Smooth muscle cell (in vitro differentiated cells): ENCODE data around the gene BRIX1. TPM values are rescaled to one million over a fixed set of nuclear protein-coding genes. Genes with fewer than 3 reads are reported as not detected.

Source experiments
- DNase-seq: peaks from one replicate; lab custom pipeline; 2025; ENCODE audit not compliant: unreplicated experiment; lab: John Stamatoyannopoulos, UW
- H2AFZ ChIP-seq: fragments of 200-600 bp; sonication (generic); 2 replicates; pipeline ENCODE4 v1.6.0; 2016; ENCODE audit warnings: antibody characterized with exemption, low read depth, mild to moderate bottlenecking
- H3F3A ChIP-seq: fragments of 200-600 bp; sonication (generic); 2 replicates; pipeline ENCODE4 v1.6.0; 2017; ENCODE audit warnings: antibody characterized with exemption, low read depth
- H3K27ac ChIP-seq: fragments of 200-600 bp; sonication (generic); 2 replicates; pipeline ENCODE4 v1.5.1; 2016; ENCODE audit warnings: low read depth, mild to moderate bottlenecking
- H3K27me3 ChIP-seq: fragments of 200-600 bp; sonication (generic); 2 replicates; pipeline ENCODE4 v1.6.1; 2016; ENCODE audit warnings: low read depth, mild to moderate bottlenecking
- H3K36me3 ChIP-seq: fragments of 200-600 bp; sonication (generic); 2 replicates; pipeline ENCODE4 v1.5.1; 2016; ENCODE audit warnings: low read depth
- H3K4me1 ChIP-seq: fragments of 200-600 bp; sonication (generic); 2 replicates; pipeline ENCODE4 v1.5.1; 2016; ENCODE audit warnings: low read depth
- H3K4me2 ChIP-seq: fragments of 200-600 bp; sonication (generic); 2 replicates; pipeline ENCODE4 v1.6.0; 2016; ENCODE audit warnings: mild to moderate bottlenecking
- H3K4me3 ChIP-seq: fragments of 200-600 bp; sonication (generic); 2 replicates; pipeline ENCODE4 v1.5.1; 2016; ENCODE audit warnings: mild to moderate bottlenecking
- H3K79me2 ChIP-seq: fragments of 200-600 bp; sonication (generic); 2 replicates; pipeline ENCODE4 v1.6.0; 2016; ENCODE audit warnings: low read depth, mild to moderate bottlenecking
- H3K9ac ChIP-seq: fragments of 200-600 bp; sonication (generic); 2 replicates; pipeline ENCODE4 v1.6.0; 2016; ENCODE audit warnings: low read depth
- H3K9me3 ChIP-seq: fragments of 200-600 bp; sonication (generic); replicated peaks from 2 replicates; pipeline ENCODE4 v1.5.1; 2016; ENCODE audit warnings: low read depth
- H4K20me1 ChIP-seq: fragments of 200-600 bp; sonication (generic); 2 replicates; pipeline ENCODE4 v1.6.0; 2016; ENCODE audit warnings: low read depth
- CTCF ChIP-seq: fragments of 200-600 bp; sonication (generic); IDR thresholded peaks from 2 replicates; pipeline ENCODE4 v1.5.1; 2017; ENCODE audit warnings: borderline replicate concordance, mild to moderate bottlenecking, antibody characterized with exemption; ENCODE audit not compliant: insufficient read depth, poor library complexity, severe bottlenecking
- WGBS: methylation state at CpG from one replicate; pipeline ENCODE4 v1.1.7; 2016; ENCODE audit warnings: low lambda C conversion rate; 5-methylcytosine and 5-hydroxymethylcytosine counted together
- polyA plus RNA-seq: library from polyadenylated mRNA; unstranded; fragments of >200 nt; fragmentation: Nextera tagmentation; extraction: Ambion mirVana; gene quantifications from 2 replicates; pipeline ENCODE4 v1.2.1, GENCODE V29; 2016
- total RNA-seq: library from RNA; depleted of rRNA; stranded (reverse); fragments of >200 nt; gene quantifications from 2 replicates; pipeline ENCODE4 v1.2.3, GENCODE V29; 2014

Gene BRIX1
- total and polyA plus RNA-seq, 2 experiments from 2014 or later: 34.8 to 39.6 TPM

GRCh38 chr5:34898258-34898895 lies 17.1 kb upstream of the BRIX1 start:
- no peaks in the 10 kb centered on the region for H3K9me3 ChIP-seq
- H3K79me2 ChIP-seq: no peaks in the 10 kb centered on the region
- no peaks in the 10 kb centered on the region for H4K20me1 ChIP-seq
- H3K4me1 ChIP-seq: no peaks in the 10 kb centered on the region
- peak; percentile 90 for TF ChIP-seq CTCF
- WGBS: 0% methylated on average over 3 of the region's 3 CpGs
- H3F3A ChIP-seq: no peaks in the 10 kb centered on the region
- peak overlapping the region; percentile 58 for H3K4me2 ChIP-seq
- H3K9ac ChIP-seq: no peak overlapping the region
- H3K36me3 ChIP-seq: no peaks in the 10 kb centered on the region
- no peaks in the 10 kb centered on the region for H3K27me3 ChIP-seq
- H3K4me3 ChIP-seq: no peak overlapping the region
- H3K27ac ChIP-seq: peak overlapping the region; percentile 6
- H2AFZ ChIP-seq: no peak overlapping the region
- peak; percentile 2 for DNase-seq

GRCh38 chr5:34899066-34899465 lies 16.4 kb upstream of the BRIX1 start:
- H4K20me1 ChIP-seq: no peaks in the 10 kb centered on the region
- TF ChIP-seq CTCF: no peak
- H3K27me3 ChIP-seq: no peaks in the 10 kb centered on the region
- H3K36me3 ChIP-seq: no peaks in the 10 kb centered on the region
- 80% methylated on average over 2 of the region's 2 CpGs for WGBS
- no peak overlapping the region for H3K9ac ChIP-seq
- no peaks in the 10 kb centered on the region for H3F3A ChIP-seq
- H3K27ac ChIP-seq: peak overlapping the region; percentile 6
- no peak overlapping the region for H2AFZ ChIP-seq
- no peak overlapping the region for H3K4me3 ChIP-seq
- DNase-seq: no peak
- H3K4me1 ChIP-seq: no peaks in the 10 kb centered on the region
- H3K9me3 ChIP-seq: no peaks in the 10 kb centered on the region
- no peaks in the 10 kb centered on the region for H3K79me2 ChIP-seq
- no peak overlapping the region for H3K4me2 ChIP-seq

- no peak overlapping the region for H3K4me3 ChIP-seq
- no peak for TF ChIP-seq CTCF
- no peak overlapping the region for H3K27ac ChIP-seq
- no peaks in the 10 kb centered on the region for H3K36me3 ChIP-seq
- WGBS: 93% methylated on average over 6 of the region's 6 CpGs
- no peak overlapping the region for H2AFZ ChIP-seq
- no peaks in the 10 kb centered on the region for H3K4me1 ChIP-seq
- H3K79me2 ChIP-seq: no peaks in the 10 kb centered on the region
- no peaks in the 10 kb centered on the region for H4K20me1 ChIP-seq
- DNase-seq: no peak
- no peak overlapping the region for H3K4me2 ChIP-seq
- H3K9me3 ChIP-seq: no peaks in the 10 kb centered on the region
- no peak overlapping the region for H3K9ac ChIP-seq
- H3F3A ChIP-seq: no peaks in the 10 kb centered on the region
- no peaks in the 10 kb centered on the region for H3K27me3 ChIP-seq
Observed at GRCh38 chr5:34900652-34901051, 14.9 kb upstream of the BRIX1 start.

DNA sequence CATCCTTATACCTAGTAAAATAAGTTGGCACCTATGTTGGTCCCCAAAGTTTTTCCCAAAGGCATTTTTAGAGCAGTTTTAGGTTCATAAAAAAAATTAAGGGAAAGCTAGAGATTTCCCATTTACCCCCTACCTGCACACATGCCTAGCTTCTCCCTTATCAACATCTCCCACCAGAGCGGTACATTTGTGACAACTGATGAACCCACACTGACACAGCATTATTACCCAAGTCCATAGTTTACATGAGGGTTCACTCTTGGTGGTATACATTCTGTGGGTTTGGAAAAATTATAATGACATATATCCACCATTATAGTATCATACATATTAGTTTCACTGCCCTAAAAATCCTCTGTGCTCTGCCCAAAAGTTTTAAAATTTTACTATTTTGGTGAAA lies 12.3 kb upstream of the BRIX1 start:
- no peak overlapping the region for H3K9ac ChIP-seq
- no peaks in the 10 kb centered on the region for H3K36me3 ChIP-seq
- H3K4me1 ChIP-seq: no peaks in the 10 kb centered on the region
- no peak overlapping the region for H3K4me2 ChIP-seq
- H2AFZ ChIP-seq: no peak overlapping the region
- H3K79me2 ChIP-seq: no peaks in the 10 kb centered on the region
- H3K27me3 ChIP-seq: no peaks in the 10 kb centered on the region
- no peaks in the 10 kb centered on the region for H4K20me1 ChIP-seq
- no peak for TF ChIP-seq CTCF
- no peak for DNase-seq
- no peak overlapping the region for H3K27ac ChIP-seq
- 96% methylated on average over 1 of the region's 1 CpG for WGBS
- no peaks in the 10 kb centered on the region for H3F3A ChIP-seq
- H3K9me3 ChIP-seq: no peaks in the 10 kb centered on the region
- H3K4me3 ChIP-seq: no peak overlapping the region
